GM12891 (cell line): ENCODE data around the gene TMEM266.

Experiments used
- PAX5 ChIP-seq: IDR thresholded peaks from 2 replicates; pipeline ENCODE4 v1.6.1; 2011; ENCODE audit warnings: low read length, moderate library complexity, mild to moderate bottlenecking; ENCODE audit not compliant: insufficient read depth, severe bottlenecking
- POLR2A ChIP-seq: IDR thresholded peaks from 2 replicates; pipeline ENCODE4 v1.6.1; 2011; ENCODE audit warnings: low read depth, low read length, control low read depth
- POLR2AphosphoS5 ChIP-seq: IDR thresholded peaks from 2 replicates; pipeline ENCODE4 v1.6.1; 2011; ENCODE audit warnings: low read depth, low read length, control low read depth
- POU2F2 ChIP-seq: IDR thresholded peaks from 2 replicates; pipeline ENCODE4 v1.6.1; 2011; ENCODE audit warnings: low read depth, mild to moderate bottlenecking, control low read depth, low read length, moderate library complexity
- SPI1 ChIP-seq: IDR thresholded peaks from 2 replicates; pipeline ENCODE4 v1.6.1; 2011; ENCODE audit warnings: low read depth, low read length, control low read depth
- TAF1 ChIP-seq: IDR thresholded peaks from 2 replicates; pipeline ENCODE4 v1.6.1; 2011; ENCODE audit warnings: low read depth, low read length, control low read depth

GRCh38 chr15:76164602-76165001, 104.8 kb downstream of the TMEM266 start:
- TF ChIP-seq TAF1 (no peak), POLR2AphosphoS5 (no peak), POLR2A (no peak), PAX5 (no peak), SPI1 (no peak), POU2F2 (no peak)
